ENCODE measurements around the gene LKAAEAR1. TPM values are rescaled to one million over a fixed set of nuclear protein-coding genes. Genes with fewer than 3 reads are reported as not detected.

LKAAEAR1 gene
- total and polyA plus RNA-seq, 2 of the 4 experiments (the other 2 are of a cell fraction) = 0.21 TPM; not detected in 1

DNA sequence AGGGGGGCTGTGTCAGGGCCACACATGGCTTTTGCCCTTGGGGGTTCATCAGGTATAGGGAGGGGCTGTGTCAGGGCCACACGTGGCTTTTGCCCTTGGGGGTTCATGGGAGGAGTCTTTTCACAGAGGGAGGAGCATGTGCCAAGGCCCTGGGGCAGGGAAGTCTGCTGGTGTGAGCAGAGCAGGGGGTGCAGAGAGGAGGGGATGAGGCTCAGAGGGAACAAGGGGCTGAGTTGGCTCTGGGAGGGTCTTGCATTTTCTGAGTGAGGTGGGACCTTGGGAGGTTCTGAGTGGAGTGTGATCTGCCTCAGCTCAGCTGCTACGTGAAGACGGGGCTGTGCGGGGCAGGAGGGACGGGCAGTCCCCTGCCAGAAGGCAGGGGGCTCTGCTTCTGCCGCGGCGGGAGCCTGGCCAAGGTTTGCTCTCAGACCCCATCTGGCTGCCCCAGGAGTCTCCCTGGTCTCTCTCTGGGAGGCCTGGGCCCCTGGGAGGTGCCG, 28.8 kb downstream of the LKAAEAR1 start:
- in situ Hi-C loops (cut with MboI; ENCODE audit: low sequenced_read_pairs) (no loop called here), dilution Hi-C loops (cut with HindIII; ENCODE audit: low sequenced_read_pairs, unreplicated experiment) (no loop called here), intact Hi-C loops (cut with micrococcal nuclease) (loop anchor here (5.0 kb wide), 1 partner anchor 518 kb away; the partner anchor contains the start of gene PTK6)
- DNase-seq (no peak), ATAC-seq (ENCODE audit: low read depth) (no peak)
- Histone ChIP-seq H2BK5ac (ENCODE audit: low read depth, low read length, poor library complexity, severe bottlenecking) (no peak overlapping the region), H3K14ac (replicated peaks; ENCODE audit: low read depth, low read length) (no peak overlapping the region), H3K4me1 (ENCODE audit: control insufficient read depth, insufficient read depth, low read length) (peaks cover 5% of the 10 kb centered on the region), H3K79me1 (ENCODE audit: low read depth in 1 of 2, low read length in 2 of 2) (no peaks in the 10 kb centered on the region), H3K9ac (ENCODE audit: low read depth, low read length) (no peak overlapping the region), H4K5ac (ENCODE audit: low read depth, low read length) (no peak overlapping the region), H3K27ac (ENCODE audit: insufficient read depth, low read length) (no peak overlapping the region), H4K91ac (ENCODE audit: insufficient read depth, low read depth, low read length) (no peak overlapping the region), H4K20me1 (ENCODE audit: insufficient read depth, low read length) (no peaks in the 10 kb centered on the region), H3K27me3 (ENCODE audit: control insufficient read depth, insufficient read depth, low read length) (peaks cover 20% of the 10 kb centered on the region; the same call in 1 of the 2 replicates), H2AK9ac (replicated peaks; ENCODE audit: low read depth, low read length, poor library complexity) (no peak overlapping the region), H2BK20ac (ENCODE audit: low read depth, low read length) (no peak overlapping the region), H3K9me1 (ENCODE audit: insufficient read depth, low read length) (no peaks in the 10 kb centered on the region), H3K56ac (ENCODE audit: extremely low read depth, insufficient read depth, low read length) (no peak overlapping the region), H3K4me2 (ENCODE audit: low read depth, low read length) (no peak overlapping the region), H3K36me3 (ENCODE audit: control insufficient read depth, insufficient read depth, low read length) (no peaks in the 10 kb centered on the region), H3K4me3 (ENCODE audit: insufficient read depth, low read depth, low read length) (no peak overlapping the region), H3K23ac (ENCODE audit: low read depth, low read length) (no peak overlapping the region), H2BK15ac (ENCODE audit: low read depth, low read length) (no peak overlapping the region), H3K18ac (ENCODE audit: low read depth, low read length) (no peak overlapping the region), H3K4ac (ENCODE audit: low read depth, low read length) (no peak overlapping the region), H2AFZ (replicated peaks; ENCODE audit: low read length, poor library complexity) (no peak overlapping the region), H2BK120ac (ENCODE audit: low read depth, low read length) (no peak overlapping the region), H3K9me3 (ENCODE audit: control insufficient read depth, insufficient read depth, low read length) (no peaks in the 10 kb centered on the region), H4K8ac (ENCODE audit: low read depth in 2 of 2, low read length in 2 of 2) (no peak overlapping the region), H2AK5ac (ENCODE audit: low read depth, low read length) (peak overlapping the region; percentile 16; the same call in 1 of the 2 replicates)
- POLR2A ChIA-PET (ENCODE audit: unreplicated experiment) = no interaction called here
- TF ChIP-seq, protein P1, sequence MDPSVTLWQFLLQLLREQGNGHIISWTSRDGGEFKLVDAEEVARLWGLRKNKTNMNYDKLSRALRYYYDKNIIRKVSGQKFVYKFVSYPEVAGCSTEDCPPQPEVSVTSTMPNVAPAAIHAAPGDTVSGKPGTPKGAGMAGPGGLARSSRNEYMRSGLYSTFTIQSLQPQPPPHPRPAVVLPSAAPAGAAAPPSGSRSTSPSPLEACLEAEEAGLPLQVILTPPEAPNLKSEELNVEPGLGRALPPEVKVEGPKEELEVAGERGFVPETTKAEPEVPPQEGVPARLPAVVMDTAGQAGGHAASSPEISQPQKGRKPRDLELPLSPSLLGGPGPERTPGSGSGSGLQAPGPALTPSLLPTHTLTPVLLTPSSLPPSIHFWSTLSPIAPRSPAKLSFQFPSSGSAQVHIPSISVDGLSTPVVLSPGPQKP (IDR thresholded peaks at IDR 0.05; ENCODE audit: borderline replicate concordance, low read depth, low read length) = no peak
- CTCF ChIA-PET = interaction anchor here (0.7 kb wide), 1 partner anchor 98 kb away, joined by 3 read pairs; no protein-coding TSS in a partner anchor
- no TSS peak for BruUV-seq (replicated peaks)
- 80% methylated on average over 1 of the region's 9 CpGs; no CpG with 5 or more reads in 1 of the 2 experiments for WGBS, 2 experiments (ENCODE audit: extremely low coverage in 2 of 2, insufficient read length in 1 of 2)
